Retinal pigment epithelial cell (primary cell): ENCODE data around the gene TEAD1.

Experiments used
- DNase-seq: peaks from one replicate; pipeline ENCODE4 v3.0.0-alpha.2; 2010; ENCODE audit warnings: low read depth
- H3K4me3 ChIP-seq: 2 replicates; pipeline ENCODE4 v1.5.1; 2011; ENCODE audit warnings: mild to moderate bottlenecking, low read length, control low read depth, moderate library complexity
- TF ChIP-seq, protein P1 (sequence below): conservative IDR thresholded peaks from 2 replicates; pipeline ENCODE4 v1.5.1; 2011; ENCODE audit warnings: low read depth, low read length, control low read depth, inconsistent platforms

TEAD1 gene

DNA sequence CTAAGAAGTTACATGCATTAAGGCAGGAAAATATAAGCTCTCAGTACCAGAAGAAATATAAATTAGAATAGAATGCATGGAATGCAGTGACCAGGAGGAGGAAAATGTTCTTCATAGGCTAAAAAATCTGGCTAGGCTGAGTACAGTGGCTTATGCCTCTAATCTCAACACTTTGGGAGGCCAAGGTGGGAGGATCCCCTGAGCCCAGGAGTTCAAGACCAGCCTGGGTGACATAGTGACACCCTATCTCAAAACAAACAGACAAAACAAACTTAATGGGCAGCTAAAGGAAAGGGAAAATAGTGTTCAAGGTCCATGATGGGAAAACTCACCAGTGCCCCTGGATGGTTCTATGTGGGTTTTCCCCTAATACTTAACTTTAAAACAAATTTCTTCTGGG is 256.6 kb downstream of the TEAD1 start:
- DNase-seq = no peak
- TF ChIP-seq, protein P1, sequence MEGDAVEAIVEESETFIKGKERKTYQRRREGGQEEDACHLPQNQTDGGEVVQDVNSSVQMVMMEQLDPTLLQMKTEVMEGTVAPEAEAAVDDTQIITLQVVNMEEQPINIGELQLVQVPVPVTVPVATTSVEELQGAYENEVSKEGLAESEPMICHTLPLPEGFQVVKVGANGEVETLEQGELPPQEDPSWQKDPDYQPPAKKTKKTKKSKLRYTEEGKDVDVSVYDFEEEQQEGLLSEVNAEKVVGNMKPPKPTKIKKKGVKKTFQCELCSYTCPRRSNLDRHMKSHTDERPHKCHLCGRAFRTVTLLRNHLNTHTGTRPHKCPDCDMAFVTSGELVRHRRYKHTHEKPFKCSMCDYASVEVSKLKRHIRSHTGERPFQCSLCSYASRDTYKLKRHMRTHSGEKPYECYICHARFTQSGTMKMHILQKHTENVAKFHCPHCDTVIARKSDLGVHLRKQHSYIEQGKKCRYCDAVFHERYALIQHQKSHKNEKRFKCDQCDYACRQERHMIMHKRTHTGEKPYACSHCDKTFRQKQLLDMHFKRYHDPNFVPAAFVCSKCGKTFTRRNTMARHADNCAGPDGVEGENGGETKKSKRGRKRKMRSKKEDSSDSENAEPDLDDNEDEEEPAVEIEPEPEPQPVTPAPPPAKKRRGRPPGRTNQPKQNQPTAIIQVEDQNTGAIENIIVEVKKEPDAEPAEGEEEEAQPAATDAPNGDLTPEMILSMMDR = no peak
- H3K4me3 ChIP-seq = no peak overlapping the region

DNA sequence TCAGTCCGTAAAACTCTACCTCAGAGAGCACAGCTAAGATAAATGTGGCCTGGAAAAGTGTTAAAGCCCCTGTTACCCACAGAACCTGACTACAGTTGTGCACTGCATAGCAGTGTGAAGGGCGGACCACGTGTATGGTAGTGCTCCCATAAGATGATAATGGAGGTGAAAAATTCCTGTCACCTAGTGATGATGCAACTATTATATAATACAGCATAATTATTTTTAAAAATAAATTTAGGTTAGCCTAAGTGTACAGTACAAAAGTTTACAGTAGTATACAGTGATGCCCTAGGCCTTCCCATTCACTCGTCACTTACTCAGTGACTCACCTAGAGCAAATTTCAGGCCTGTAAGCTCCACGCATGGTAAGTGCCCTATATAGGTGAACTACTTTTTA is 258.3 kb downstream of the TEAD1 start:
- no peak for DNase-seq
- TF ChIP-seq, protein P1 = no peak
- H3K4me3 ChIP-seq = no peak overlapping the region

DNA sequence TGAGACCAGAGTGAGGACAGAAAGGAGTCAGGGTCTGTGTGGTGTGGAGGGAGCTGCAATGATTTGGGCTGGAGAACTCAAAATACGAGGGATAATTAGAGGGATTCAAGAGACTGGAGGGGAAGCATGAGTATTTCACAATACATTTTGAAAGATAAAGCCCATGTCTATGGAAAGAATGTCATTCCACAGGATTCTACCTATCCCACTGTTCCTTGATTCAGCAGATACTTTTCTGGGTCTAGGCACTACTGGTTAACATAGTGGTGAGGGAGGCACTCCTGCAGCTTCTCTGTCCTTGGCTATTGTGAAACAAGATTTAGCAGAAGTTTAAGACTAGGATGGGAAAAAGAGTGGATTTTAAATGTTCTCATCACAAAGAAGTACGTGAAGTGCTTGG is 262.0 kb downstream of the TEAD1 start:
- DNase-seq = no peak
- TF ChIP-seq, protein P1 = no peak
- H3K4me3 ChIP-seq = no peak overlapping the region

DNA sequence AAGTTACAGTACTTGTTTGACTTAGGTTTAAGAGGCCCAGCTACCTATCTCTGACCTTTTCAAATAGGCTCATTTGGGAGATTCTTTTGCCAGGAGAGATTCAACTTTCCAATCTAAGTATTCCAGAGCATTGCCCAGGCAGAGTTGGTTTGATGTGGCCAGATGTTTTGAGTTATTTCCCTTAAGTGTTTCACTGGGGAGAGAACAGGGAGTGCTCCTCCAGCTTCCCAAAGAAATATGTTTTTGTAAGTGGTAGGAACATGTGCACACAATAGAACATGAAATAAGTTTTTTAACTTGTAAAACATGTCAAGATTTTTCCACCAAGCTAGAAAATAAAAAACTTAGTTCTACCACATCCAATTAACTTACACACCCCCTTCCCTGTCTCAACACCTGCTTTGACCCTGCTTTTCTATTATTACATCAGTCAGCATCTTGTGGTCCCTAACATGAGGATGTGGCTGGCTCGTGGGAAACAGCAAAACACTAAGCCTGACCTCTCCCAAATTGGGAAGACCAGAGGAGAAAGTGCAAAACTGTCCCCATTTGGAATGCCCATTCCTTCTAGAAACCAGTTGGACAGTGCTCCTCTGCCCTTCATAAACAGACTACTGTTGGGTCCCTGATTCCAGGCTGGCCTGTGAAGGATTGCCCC is 264.5 kb downstream of the TEAD1 start:
- TF ChIP-seq, protein P1 = no peak

DNA sequence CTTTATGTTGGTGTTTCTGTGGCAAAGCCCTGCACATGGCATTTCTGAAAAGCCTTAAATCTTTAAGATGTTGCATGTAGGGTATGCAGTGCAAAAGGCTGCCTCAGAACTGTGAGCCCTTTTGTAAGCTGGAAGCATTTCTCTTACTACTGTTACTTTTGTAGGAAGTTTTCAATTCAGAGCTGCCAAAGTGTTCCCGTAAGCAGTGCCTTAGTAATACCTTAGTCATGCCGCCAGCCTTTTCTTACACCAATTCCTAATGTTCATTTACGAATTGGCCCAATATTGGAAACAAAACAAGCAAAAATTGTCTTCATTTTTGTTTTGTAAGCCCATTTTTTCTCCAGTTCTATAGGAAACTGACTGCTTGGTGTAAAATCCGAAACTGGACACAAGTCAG is 267.4 kb downstream of the TEAD1 start:
- DNase-seq = no peak
- TF ChIP-seq, protein P1 = no peak
- H3K4me3 ChIP-seq = no peak overlapping the region

More for the DNA sequence above, 264.5 kb downstream of the TEAD1 start:
- no peak overlapping the region for H3K4me3 ChIP-seq
- DNase-seq = no peak

DNA sequence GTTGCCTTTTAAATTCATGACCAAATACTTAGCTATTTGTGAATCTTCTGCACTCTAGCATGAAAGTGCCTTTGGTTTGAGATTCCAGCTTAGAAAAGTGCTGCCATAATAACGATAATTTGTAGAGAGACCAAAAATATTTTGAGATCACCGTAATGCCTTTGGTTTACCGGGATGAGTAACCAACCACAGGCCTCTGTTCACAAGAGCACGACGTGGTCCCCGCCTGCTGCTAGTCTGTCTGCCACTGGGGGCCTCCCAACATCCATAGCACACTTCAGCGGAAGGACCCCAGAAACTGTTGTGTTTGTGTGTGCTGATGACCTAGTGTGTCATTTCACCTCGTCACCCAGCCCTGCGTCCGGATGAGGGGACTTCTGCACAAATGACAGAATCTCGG is 267.9 kb downstream of the TEAD1 start:
- H3K4me3 ChIP-seq = no peak overlapping the region
- TF ChIP-seq, protein P1 = no peak

DNA sequence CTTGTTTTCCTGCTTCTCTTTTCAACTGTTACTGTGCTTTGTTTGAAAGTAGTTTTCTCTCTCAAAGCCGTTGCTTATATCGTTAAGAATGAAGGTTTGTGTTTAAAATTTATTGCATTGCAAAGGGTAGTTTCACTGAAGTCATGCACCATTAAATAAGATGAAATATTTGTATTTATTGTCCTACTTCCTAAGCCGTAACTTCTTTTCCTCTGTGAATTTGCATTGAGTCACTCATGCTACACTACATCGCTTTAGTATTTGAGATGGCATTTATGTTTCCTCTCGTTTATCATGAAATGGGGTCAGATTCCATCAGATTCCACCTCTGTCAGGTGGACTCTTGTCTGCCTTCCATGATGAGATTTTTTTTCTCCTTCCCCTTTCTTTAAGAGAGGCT is 269.1 kb downstream of the TEAD1 start:
- no peak overlapping the region for H3K4me3 ChIP-seq
- TF ChIP-seq, protein P1 = no peak
- DNase-seq = no peak

More for the DNA sequence above, 267.9 kb downstream of the TEAD1 start:
- DNase-seq = no peak
